Nephron progenitor cell (in vitro differentiated cells): Measurements from ENCODE around the gene LDLRAD3.

ENCODE experiments used
- DNase-seq: peaks from one replicate; pipeline ENCODE4 v3.0.0; 2021
- H3K27ac Mint-ChIP-seq: 2 replicates; pipeline ENCODE4 v1.8.0; 2021; ENCODE audit warnings: mild to moderate bottlenecking, moderate library complexity, mixed read lengths
- H3K27me3 Mint-ChIP-seq: 2 replicates; pipeline ENCODE4 v1.8.0; 2021; ENCODE audit warnings: mild to moderate bottlenecking, low read depth, mixed read lengths; ENCODE audit not compliant: poor library complexity
- H3K36me3 Mint-ChIP-seq: 2 replicates; pipeline ENCODE4 v1.8.0; 2021; ENCODE audit warnings: low read depth, mixed read lengths
- H3K4me1 Mint-ChIP-seq: 2 replicates; pipeline ENCODE4 v1.8.0; 2021; ENCODE audit warnings: mixed read lengths
- H3K4me3 Mint-ChIP-seq: 2 replicates; pipeline ENCODE4 v1.8.0; 2021; ENCODE audit warnings: mild to moderate bottlenecking, moderate library complexity, mixed read lengths
- H3K9me3 Mint-ChIP-seq: 2 replicates; pipeline ENCODE4 v1.8.0; 2021; ENCODE audit warnings: mild to moderate bottlenecking, moderate library complexity, mixed read lengths
- TF ChIP-seq, protein P1 (sequence below): fragments of 200-600 bp; sonication (generic); IDR thresholded peaks from 2 replicates; pipeline ENCODE4 v1.5.0; 2021; ENCODE audit warnings: antibody characterized with exemption

LDLRAD3 gene

GRCh38 chr11:36278531-36279282 is 334.8 kb downstream of the LDLRAD3 start:
- Mint-ChIP-seq H3K9me3 (peaks cover 20% of the 10 kb centered on the region), H3K27ac (no peak overlapping the region), H3K36me3 (peaks cover 24% of the 10 kb centered on the region), H3K4me3 (no peak overlapping the region), H3K4me1 (peaks cover 17% of the 10 kb centered on the region), H3K27me3 (no peaks in the 10 kb centered on the region)
- TF ChIP-seq, protein P1, sequence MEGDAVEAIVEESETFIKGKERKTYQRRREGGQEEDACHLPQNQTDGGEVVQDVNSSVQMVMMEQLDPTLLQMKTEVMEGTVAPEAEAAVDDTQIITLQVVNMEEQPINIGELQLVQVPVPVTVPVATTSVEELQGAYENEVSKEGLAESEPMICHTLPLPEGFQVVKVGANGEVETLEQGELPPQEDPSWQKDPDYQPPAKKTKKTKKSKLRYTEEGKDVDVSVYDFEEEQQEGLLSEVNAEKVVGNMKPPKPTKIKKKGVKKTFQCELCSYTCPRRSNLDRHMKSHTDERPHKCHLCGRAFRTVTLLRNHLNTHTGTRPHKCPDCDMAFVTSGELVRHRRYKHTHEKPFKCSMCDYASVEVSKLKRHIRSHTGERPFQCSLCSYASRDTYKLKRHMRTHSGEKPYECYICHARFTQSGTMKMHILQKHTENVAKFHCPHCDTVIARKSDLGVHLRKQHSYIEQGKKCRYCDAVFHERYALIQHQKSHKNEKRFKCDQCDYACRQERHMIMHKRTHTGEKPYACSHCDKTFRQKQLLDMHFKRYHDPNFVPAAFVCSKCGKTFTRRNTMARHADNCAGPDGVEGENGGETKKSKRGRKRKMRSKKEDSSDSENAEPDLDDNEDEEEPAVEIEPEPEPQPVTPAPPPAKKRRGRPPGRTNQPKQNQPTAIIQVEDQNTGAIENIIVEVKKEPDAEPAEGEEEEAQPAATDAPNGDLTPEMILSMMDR, result peak; percentile 5
- DNase-seq, result peak; percentile 27

- peaks cover 20% of the 10 kb centered on the region for H3K36me3 Mint-ChIP-seq
- H3K27me3 Mint-ChIP-seq, result no peaks in the 10 kb centered on the region
- H3K27ac Mint-ChIP-seq, result no peak overlapping the region
- no peak for DNase-seq
- TF ChIP-seq, protein P1, result no peak
- H3K4me1 Mint-ChIP-seq, result peaks cover 17% of the 10 kb centered on the region
- H3K4me3 Mint-ChIP-seq, result no peak overlapping the region
- H3K9me3 Mint-ChIP-seq, result peaks cover 20% of the 10 kb centered on the region
These were observed 336.7 kb downstream of the LDLRAD3 start for GRCh38 chr11:36280531-36280930.
